Activated gamma-delta T cell treated with anti-CD3 and anti-CD28 coated beads, Interleukin-2, amount 50 U/mL, for 16 hours (primary cell): ENCODE data around the gene ITPRIPL1.
"Not testable (repeated sequence)": the region's sequence is repeated elsewhere in the genome, so short reads cannot be mapped to it uniquely, and the experiment has no call there.

ENCODE experiments used
- DNase-seq: peaks from one replicate; pipeline ENCODE4 v3.0.0-alpha.2; 2020; ENCODE audit warnings: low read depth

ITPRIPL1 gene, protein sequence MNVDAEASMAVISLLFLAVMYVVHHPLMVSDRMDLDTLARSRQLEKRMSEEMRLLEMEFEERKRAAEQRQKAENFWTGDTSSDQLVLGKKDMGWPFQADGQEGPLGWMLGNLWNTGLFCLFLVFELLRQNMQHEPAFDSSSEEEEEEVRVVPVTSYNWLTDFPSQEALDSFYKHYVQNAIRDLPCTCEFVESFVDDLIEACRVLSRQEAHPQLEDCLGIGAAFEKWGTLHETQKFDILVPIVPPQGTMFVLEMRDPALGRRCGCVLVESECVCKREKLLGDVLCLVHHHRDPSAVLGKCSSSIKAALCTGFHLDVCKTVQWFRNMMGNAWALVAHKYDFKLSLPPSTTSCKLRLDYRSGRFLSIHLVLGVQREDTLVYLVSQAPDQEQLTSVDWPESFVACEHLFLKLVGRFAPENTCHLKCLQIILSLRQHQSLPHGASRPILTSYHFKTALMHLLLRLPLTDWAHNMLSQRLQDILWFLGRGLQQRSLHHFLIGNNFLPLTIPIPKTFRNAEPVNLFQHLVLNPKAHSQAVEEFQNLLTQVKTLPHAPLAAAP

DNA sequence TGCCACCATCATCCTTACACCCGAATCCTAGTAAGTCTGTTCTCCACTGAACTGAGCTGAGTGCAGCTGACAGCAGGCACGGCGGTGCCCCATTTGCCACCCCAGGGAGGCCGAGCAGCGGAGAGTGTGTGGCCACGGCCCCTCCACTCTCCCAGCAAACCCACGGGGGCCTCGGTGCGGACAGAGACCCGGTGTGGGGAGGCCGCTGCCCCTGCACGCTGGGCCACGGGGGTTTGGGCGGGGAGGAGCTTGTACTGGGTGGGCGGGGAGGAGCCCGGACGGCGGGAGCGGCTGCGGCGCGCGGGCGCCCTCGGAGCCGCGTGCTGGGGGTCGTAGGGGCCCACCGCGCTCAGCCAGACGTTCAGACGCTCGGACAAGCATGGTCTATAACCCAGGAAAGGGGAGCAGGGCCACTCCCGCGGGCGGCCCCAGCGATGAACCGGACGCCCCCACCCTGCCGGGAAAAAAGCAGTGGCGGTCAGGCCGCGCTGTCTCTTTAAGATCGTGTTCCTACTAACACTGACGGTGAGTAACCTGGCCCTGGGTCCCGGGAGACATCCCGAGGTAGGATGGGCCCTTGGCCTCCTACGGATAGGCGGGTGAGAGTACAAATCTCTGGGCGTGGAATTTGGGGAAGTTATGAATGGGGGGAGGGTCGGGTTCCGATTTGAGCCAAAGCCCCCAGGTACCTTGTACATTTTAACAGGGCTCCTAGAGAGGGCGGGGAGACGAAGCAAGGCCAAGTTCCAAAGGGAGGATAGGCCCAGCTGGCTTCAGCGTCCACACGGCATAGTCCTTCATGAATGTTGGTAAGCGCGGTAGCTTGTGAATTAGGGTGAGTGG, at the start of gene ITPRIPL1:
Gene ITPRIPL1 (plus strand): TSS at position 277 of the 843 bp plus-strand sequence. CDS start 523 bp downstream, at position 800.
- no peak for DNase-seq

DNA sequence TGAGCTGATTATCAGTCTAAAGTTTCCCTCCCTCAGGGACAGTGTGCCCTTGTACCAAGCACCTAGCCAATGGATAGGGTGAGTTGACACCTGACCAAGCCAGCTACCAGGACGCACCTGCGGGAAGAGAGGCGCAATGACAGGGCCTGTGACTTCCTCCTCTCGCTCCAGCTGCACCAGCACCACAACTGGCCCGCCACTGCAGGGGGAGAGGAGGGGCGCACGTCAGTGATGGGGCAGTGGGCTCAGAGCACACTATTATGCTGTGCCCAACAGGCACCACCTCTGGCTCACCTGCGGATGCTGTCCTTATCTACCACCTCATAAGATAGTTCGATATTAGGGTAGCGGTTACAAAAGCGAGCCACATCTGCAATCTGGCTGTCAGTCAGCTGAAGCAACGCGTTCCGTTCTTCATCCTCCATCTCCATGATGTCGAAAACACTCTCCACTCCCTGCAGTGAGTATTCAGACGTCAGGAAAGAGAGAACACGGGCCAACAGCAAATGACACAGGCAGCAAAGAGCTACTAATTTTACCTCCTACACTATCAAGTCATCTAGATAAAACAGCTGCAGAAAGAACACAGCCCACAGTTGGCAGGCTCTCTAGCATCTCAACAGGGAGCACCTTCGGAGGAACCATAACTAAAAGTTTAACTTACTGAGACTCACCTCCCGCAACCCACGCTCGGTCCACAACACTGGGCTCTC, 48.2 kb upstream of the ITPRIPL1 start:
- DNase-seq: no peak

DNA sequence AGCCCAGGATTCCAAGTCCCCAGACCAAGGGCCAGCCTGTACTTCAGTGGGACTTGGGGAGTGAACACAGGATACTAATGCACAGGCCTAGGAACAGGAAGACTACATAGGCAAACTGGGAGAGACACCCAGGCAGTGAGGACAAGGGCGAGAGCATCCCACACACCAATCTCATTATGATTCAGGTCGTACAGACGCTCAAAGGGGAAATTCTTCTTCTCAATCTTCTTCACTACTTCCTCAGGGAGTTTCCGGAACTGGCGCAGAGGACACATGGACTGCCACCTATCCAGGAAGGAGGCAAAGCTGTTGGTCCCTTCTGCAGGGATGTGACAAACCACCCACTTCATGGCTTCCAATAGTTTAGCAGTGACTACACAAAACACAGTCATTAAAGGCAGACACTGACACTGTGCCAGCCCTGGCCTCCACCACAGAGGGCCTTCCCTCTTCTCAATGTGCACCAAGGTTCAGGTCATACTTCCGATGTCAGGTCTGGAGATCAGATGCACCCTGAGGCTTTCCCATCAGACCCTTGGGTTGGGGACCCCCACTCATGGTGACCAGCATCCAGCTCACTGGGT, 37.8 kb upstream of the ITPRIPL1 start:
- DNase-seq: no peak

DNA sequence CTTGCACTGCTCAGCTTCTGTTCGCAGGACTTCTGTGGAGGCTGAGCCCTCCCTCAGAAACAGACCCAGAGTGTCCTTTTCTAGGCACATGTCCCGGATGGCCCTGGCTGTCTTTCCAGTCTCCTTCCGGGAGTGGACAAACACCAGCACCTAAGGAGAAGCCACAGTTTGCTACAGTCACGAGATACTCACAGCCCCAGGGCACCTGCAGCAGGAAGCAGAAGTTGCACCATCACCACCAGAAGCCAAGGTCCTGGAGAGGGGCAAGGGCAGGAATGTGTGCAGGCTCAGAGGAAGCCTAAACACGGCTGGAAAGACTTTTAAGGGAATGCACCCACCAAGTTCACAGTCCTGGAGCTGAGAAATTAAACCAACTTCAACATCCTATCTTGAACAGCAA, 33.4 kb upstream of the ITPRIPL1 start:
- no peak for DNase-seq

DNA sequence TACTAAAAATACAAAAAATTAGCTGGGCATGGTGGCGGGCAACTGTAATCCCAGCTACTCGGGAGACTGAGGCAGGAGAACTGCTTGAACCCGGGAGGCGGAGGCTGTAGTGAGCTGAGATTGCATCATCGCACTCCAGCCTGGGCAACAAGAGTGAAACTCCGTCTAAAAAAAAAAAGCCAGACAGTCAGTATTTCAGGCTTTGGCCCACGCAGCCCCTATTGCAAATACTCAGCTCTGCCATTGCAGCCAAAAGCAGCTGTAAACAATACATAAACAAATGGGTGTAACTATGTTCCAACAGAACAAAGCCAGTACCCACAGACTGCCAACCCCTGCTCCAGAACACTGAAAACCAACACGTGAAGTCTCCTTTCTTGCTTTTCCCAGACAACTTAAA, 30.8 kb upstream of the ITPRIPL1 start:
- not testable (repeated sequence) for DNase-seq

DNA sequence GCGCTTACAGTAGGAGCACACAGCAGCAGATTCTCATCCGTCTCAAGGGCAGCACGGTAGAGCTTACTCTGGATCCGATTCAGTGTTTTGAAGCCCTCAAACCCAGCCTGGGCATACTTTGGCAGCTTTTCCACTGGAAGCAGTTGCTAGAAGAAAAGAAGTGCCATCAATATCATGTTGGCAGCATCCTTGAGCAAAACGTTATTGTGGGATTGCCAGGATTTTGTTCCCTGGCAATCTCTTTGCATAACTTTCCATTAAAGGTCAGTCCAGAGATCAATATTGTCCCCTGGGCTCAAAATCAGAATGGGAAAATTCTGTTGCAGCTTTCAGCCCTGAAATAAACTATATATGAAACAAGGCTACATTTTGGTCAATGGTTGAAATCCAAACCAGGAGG, 28.2 kb upstream of the ITPRIPL1 start:
- DNase-seq: no peak

DNA sequence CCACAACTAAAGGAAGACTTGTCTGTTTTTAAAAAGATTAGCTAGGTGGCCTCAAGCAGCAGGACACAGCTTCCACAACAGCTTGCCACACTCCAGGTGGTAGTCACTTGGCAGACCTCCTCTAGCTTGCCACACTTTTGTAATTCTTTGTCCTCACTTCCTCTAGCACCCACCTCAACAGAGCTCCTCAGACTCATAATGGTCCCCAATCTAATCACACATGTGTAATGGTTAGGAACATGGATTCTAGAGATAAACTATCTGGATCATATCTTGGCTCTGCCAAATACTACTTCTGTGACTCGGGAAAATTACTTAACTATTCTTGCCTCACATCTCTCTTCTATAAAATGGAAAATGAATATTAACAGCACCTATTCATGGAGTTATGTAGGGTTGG, 23.3 kb upstream of the ITPRIPL1 start:
- DNase-seq: no peak

DNA sequence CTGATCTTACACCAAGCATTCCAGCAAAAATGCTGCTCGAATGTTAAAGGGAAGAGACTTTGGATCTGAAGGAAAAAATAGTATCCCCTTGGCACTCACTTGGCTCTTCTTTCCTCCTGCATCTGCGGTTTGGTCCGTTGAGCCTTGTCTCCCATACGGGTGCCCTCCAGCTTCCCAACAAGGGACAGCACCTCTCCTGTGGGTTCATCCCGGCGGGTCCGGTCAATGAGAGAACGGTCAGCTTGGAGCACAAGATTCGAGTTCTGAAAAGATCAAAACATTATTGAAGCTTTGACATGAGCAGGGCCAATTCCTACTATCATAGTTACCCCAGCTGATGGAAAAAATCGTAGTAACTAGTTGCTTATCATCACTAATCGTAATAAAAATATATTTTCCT, 20.5 kb upstream of the ITPRIPL1 start:
- DNase-seq: no peak

DNA sequence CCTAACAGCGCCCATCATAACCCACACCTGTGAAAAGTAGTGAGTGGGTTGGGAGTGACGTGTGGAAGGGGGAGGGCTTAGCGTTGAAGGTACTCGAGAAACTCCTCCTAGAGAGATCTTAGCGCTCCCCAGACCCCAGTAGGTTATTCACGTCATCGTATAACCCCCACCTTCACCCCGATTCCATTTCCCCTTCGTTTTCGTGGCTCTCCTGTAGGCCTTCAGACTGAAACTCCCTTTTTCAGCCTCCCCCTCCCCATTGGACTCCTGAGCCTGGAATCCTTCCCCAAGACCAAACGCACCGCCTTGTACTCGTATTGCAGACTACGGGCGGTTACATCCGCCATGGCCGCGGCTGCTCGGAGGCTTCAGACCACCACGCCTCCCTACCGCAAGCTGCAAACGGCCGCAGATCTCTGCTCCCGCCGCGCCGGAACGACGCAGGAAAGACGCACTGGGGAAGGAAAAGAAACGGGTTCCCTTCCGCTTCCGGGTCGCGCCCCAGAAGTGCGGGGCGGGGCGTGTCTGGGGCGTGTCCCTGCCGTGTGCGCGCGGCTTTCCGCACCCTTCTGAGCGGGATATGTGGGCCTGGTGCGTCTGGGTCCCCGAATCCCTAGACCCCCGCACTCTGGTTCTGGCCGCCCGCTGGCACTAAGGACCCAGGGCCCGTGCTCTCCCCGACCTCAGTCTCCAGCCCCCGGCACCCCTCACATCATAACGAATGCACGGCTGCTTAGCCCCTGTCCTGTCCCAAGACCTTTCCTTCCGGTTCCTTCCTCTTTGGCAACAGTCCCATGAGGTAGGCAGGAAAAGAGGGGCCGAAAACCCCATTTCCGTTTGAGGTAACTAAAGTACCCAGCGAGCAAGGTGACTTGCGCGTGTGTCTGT, 19.8 kb upstream of the ITPRIPL1 start, which contains the start of gene SNRNP200:
Gene SNRNP200 (minus strand): TSS at position 456 of the 888 bp plus-strand sequence. CDS start 109 bp downstream, at position 347.
- DNase-seq: peak; percentile 86

DNA sequence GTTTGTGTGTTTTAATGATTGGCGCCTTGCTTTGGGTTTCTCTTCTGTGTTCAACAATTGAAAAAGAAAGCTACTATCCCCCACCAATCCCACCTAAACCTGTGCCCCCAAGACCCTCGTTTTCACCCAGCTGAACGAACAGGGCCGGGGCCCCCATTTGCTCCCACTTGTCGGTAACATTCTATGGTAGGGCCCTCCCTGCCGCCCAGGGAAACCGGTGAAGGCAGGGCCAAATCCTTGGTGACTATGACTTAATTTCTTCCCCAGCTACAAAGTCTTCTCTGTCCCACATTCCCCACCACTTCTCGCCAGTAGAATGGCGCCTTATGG, 19.2 kb upstream of the ITPRIPL1 start:
- no peak for DNase-seq

DNA sequence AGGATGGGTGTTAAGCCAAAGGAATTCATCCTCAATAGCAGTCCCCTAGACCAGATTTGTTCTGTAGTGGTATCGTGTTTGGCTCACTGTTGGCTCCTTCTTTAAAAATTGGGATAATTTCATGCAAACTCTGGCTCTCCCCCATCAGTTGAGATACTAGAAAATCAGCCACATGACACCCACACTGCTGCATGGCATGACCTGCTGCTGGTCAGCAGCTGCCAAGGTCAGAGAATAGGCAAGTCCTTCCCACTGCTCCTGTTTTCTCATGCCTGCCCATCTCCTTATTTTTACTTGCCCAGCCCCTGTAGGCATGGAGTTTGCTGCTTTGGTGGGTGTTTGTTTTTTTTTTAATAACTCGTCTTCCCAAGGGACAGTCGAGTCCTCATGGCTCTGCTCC, 18.7 kb upstream of the ITPRIPL1 start:
- DNase-seq: no peak

DNA sequence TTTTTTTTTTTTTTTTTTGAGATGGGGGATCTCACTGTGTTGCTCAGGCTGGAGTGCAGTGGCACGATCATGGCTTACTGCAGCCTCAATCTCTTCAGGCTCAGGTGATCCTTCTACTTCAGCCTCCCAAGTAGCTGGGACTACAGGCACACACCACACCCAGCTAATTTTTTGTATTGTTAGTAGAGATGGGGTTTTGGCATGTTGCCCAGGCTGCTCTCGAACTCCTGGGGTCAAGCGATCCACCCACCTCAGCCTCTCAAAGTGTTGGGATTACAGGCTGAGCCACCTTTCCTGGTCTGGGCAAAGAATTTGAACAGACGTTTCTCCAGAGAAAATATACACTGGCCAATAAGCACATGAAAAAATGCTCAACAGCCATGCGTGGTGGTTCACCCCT, 16.9 kb upstream of the ITPRIPL1 start:
- no peak for DNase-seq

DNA sequence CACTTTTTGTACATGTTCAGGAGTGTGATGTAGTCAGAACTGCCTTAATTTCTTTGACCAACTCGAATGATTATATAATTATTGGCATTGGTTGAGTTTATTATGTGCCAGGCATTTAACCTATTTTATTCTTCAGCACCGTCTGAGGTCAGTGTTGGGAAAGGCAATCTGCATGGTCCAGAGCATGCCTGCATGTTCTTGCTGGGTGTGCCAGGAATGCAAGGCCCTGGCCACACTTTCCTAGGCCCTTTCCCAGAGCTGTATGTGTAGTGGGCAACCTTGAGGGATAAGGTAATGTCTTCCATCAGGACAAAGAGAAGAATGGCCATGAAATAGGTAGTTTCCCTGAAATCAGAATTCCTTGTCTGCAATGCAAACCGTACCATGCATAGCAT, 10.1 kb upstream of the ITPRIPL1 start:
- DNase-seq: no peak

DNA sequence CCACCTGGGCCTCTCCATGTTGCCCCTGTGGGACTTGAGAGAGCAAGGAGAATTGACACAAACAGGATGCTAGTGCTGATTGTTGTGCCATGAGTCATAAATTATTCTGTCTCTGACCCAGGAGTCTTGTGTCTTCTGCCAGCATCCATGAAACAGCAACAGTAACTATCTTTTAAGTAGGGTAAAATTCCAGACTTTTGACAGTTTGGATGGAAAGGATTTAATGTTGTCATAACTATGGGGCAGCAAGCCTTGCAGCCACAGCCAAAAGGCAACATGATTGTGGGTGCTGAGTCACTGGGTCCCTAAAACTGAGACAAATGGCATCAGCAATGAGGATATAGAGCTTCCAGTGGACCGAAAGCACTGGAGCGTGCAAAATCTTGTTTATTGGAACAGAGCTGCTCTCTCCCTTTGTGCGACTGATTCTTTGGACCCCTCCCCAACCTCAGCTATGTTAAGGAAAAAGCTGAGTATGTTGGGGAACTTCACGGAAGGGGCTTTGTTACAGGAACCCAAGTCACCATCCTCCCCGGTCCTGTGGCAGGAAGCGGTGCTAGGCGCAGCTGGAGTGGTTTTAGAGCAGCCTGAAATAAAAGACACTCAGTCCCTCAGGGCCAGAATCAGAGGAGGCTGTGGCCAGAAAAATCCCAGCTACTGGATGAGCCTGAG, 9.6 kb upstream of the ITPRIPL1 start:
- DNase-seq: no peak

DNA sequence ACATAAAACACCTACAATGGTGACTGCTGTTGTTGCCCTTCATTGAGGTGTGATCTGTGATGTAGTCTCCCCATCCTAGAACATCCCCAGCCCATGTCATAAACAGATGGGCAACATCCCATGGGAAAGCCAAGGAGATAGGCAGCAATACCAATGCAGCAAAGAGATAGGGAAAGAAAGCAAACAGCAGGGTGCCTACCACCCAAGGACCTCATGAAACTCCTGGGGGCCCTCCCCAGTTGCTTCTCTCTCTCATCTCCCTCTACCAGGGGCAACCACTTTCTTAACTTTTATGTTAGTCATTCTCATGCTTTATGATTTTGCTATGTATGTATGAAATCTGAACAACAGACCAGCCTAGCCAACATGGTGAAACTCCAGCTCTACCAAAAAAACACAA, 8.1 kb upstream of the ITPRIPL1 start:
- DNase-seq: no peak

DNA sequence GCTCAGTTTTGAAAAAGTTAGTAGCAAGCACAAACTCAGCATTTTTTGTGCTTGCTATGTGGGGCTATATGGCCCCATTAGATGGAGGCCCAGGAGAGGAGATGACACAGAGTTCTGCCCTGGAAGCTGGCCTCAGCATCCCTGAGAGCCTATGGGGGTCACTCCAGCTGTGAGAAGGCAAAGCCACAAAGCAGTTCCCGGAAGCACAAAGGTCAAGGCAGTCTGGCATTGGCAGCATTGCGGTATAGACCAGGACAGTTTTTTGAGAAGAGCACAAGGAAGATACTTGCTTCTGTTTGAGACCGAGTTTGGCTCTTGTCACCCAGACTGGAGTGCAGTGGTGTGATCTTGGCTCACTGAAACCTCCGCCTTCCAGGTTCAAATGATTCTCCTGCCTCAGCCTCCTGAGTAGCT, 7.5 kb upstream of the ITPRIPL1 start:
- no peak for DNase-seq

DNA sequence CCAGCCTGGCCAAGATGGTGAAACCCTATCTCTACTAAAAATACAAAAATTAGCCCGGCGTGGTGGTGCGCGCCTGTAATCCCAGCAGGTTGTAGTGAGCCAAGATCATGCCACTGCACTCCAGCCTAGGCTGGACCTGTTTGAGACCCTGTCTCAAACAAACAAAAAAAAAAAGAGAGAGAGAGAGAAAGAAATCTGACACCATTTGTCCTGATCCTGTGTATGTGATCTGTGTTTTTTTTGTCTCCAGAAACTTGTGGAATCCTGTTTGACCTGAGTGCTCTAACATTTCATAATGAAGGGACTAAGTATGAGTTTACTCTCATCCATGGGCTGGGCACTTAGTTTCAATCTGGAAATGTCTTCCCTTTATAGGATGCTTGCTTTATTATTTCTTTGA, 6.4 kb upstream of the ITPRIPL1 start:
- DNase-seq: no peak

DNA sequence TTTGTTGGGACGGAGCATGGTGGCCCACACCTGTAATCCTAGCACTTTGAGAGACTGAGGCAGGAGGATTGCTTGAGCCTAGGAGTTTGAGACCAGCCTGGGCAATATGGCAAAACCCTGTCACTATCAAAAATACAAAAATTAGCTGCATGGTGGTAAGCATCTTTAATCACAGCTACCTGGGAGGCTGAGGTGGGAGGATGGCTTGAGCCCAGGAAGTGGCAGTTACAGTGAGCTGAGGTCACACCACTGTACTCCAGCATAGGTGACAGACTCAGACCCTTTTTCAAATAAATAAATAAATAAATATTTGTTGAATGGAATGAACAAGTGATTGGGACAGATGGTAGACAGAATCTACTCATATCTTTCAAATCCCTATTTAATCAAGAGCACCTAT, 5.7 kb upstream of the ITPRIPL1 start:
- no peak for DNase-seq

DNA sequence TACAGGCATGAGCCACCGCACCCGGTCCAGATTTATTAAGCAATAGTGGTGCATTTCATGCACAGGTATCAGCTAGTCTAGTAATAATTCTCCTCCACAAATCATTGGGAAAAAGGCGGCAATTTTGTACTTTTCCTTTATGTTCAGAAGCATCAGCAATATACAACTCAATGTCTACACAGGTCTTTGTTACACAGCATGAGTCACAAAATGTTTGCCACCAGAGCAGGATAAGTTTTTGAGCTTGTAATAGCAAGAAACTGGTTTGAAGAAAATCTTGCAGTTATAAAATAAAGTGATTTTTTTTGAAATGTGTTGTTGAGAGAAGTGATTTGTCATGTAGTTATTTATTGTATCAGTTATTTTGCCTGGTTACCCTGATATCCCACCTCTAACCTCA, 4.8 kb upstream of the ITPRIPL1 start:
- no peak for DNase-seq
